GM12878 (cell line): ENCODE measurements around the gene HAGHL. TPM values are rescaled to one million over a fixed set of nuclear protein-coding genes. Genes with fewer than 3 reads are reported as not detected.

Experiments
- CEBPB ChIP-seq, 2 experiments: fragments of 150-350 bp in 1 of 2; IDR thresholded peaks; 2 replicates each; pipeline ENCODE4 v1.6.1; 2012 to 2014; ENCODE audit warnings: low read depth in 2 of 2, low read length in 2 of 2, borderline replicate concordance in 1 of 2, inconsistent platforms in 1 of 2
- FOXK2 ChIP-seq: fragments of 450-650 bp; IDR thresholded peaks from 2 replicates; pipeline ENCODE4 v1.6.1; 2017; ENCODE audit warnings: mild to moderate bottlenecking, moderate library complexity
- KLF5 ChIP-seq: fragments of 450-650 bp; IDR thresholded peaks from 2 replicates; pipeline ENCODE4 v1.6.1; 2014; ENCODE audit warnings: mild to moderate bottlenecking; ENCODE audit not compliant: partially characterized antibody
- PAX5 ChIP-seq: IDR thresholded peaks from 2 replicates; pipeline ENCODE4 v1.6.1; 2011; ENCODE audit warnings: low read depth, low read length, borderline replicate concordance
- SIX5 ChIP-seq: IDR thresholded peaks from 2 replicates; pipeline ENCODE4 v1.6.1; 2011; ENCODE audit warnings: mild to moderate bottlenecking, low read depth, low read length, moderate library complexity; ENCODE audit not compliant: severe bottlenecking
- SP1 ChIP-seq: IDR thresholded peaks from one replicate; pipeline ENCODE4 v1.6.1; 2011; ENCODE audit warnings: low read depth, low read length
- ZBTB40 ChIP-seq: fragments of 450-650 bp; IDR thresholded peaks from 2 replicates; pipeline ENCODE4 v1.6.1; 2016; ENCODE audit warnings: mild to moderate bottlenecking, moderate library complexity, borderline replicate concordance
- polyA plus RNA-seq, 11 experiments: library from polyadenylated mRNA; depleted of rRNA in 4 of 11; unstranded in 6 of 11; stranded (reverse) in 5 of 11; fragments of >200 nt; fragmentation: Nextera tagmentation in 4 of 11; fragmentation: Illumina TruSeq in 1 of 11; extraction: Ambion mirVana in 4 of 11; extraction: Trizol in 1 of 11; gene quantifications; 1 replicate in 1 of 11; 2 replicates in 10 of 11; pipeline versions ENCODE4 v1.2.1 to v1.2.3, GENCODE V29; 2011 to 2016; ENCODE audit warnings: inconsistent platforms in 2 of 11, missing spikeins in 2 of 11, low read depth in 1 of 11
- total RNA-seq, 4 experiments: library from RNA; depleted of rRNA in 3 of 4; stranded (reverse); fragments of >200 nt in 3 of 4; fragmentation: Illumina TruSeq in 1 of 4; extraction: Trizol in 1 of 4; gene quantifications; 2 replicates each; pipeline versions ENCODE4 v1.2.1 to v1.2.3, GENCODE V29; 2013 to 2021
- TF ChIP-seq, protein P1 (sequence below): fragments of 450-650 bp; IDR thresholded peaks from 2 replicates; pipeline ENCODE4 v1.6.1; 2014; ENCODE audit warnings: mild to moderate bottlenecking

The HAGHL gene
- total and polyA plus RNA-seq, 10 of the 15 experiments (the other 5 are each of a cell fraction or from before 2014, with no cell fraction given) = 0.23 to 44.6 (median 16.4) TPM

DNA sequence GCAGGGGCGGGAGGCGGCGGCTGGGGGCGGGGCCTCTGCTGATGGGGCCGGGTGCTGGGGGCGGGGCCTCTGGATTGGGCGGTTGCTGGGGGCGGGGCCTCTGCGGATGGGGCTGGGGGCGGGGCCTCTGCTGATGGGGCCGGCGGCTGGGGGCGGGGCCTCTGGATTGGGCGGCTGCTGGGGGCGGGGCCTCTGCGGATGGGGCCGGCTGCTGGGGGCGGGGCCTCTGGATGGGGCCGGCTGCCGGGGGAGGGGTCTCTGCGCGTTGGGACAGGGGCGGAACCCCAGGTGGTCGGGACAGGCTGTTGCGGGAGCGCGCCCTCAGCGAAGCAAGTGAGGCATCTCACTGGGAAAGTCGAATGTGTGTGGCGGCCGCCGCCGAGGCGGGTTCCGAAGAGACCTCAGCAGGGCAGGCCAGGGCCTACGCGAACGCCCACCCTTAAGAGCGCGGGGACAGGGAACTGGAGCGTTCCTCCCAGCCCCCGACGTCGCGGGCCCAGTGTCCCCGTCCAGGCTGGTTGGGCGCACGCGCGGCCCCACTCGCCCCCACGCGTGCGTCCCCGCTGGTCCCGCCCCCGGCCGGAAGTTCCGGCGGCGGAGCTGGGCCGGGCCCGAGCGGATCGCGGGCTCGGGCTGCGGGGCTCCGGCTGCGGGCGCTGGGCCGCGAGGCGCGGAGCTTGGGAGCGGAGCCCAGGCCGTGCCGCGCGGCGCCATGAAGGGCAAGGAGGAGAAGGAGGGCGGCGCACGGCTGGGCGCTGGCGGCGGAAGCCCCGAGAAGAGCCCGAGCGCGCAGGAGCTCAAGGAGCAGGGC, 46.9 kb upstream of the HAGHL start, which contains the start of gene STUB1 (continued):
- TF ChIP-seq ZBTB40 = no peak
- no peak for TF ChIP-seq FOXK2
- TF ChIP-seq SP1 = peak; percentile 54
- no peak for TF ChIP-seq CEBPB (IDR thresholded peaks at IDR 0.05; ENCODE audit: borderline replicate concordance in 1 of 2, low read depth in 2 of 2, low read length in 2 of 2)
- no peak for TF ChIP-seq PAX5
- no peak for TF ChIP-seq SIX5
- TF ChIP-seq, protein P1, sequence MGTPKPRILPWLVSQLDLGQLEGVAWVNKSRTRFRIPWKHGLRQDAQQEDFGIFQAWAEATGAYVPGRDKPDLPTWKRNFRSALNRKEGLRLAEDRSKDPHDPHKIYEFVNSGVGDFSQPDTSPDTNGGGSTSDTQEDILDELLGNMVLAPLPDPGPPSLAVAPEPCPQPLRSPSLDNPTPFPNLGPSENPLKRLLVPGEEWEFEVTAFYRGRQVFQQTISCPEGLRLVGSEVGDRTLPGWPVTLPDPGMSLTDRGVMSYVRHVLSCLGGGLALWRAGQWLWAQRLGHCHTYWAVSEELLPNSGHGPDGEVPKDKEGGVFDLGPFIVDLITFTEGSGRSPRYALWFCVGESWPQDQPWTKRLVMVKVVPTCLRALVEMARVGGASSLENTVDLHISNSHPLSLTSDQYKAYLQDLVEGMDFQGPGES = no peak
- peak; percentile 34 for TF ChIP-seq KLF5
